Neuron (in vitro differentiated cells): ENCODE measurements around the gene OS9.
"Not testable (repeated sequence)": the region's sequence is repeated elsewhere in the genome, so short reads cannot be mapped to it uniquely, and the experiment has no call there.

ENCODE experiments used
- H2AFZ ChIP-seq: one replicate; pipeline ENCODE4 v1.6.1; 2013; ENCODE audit warnings: low read depth, mild to moderate bottlenecking, inconsistent platforms, low read length, moderate library complexity
- H3K27me3 ChIP-seq: one replicate; pipeline ENCODE4 v1.6.1; 2013; ENCODE audit warnings: low read length; ENCODE audit not compliant: insufficient read depth
- H3K36me3 ChIP-seq: one replicate; pipeline ENCODE4 v1.6.1; 2013; ENCODE audit warnings: low read length; ENCODE audit not compliant: insufficient read depth
- H3K4me1 ChIP-seq: one replicate; pipeline ENCODE4 v1.6.1; 2013; ENCODE audit warnings: low read length; ENCODE audit not compliant: insufficient read depth
- H3K4me3 ChIP-seq: 2 replicates; pipeline ENCODE4 v1.5.1; 2013; ENCODE audit warnings: mild to moderate bottlenecking, low read length, moderate library complexity
- H3K9me3 ChIP-seq: one replicate; pipeline ENCODE4 v1.6.1; 2013; ENCODE audit warnings: low read length

The OS9 gene, protein sequence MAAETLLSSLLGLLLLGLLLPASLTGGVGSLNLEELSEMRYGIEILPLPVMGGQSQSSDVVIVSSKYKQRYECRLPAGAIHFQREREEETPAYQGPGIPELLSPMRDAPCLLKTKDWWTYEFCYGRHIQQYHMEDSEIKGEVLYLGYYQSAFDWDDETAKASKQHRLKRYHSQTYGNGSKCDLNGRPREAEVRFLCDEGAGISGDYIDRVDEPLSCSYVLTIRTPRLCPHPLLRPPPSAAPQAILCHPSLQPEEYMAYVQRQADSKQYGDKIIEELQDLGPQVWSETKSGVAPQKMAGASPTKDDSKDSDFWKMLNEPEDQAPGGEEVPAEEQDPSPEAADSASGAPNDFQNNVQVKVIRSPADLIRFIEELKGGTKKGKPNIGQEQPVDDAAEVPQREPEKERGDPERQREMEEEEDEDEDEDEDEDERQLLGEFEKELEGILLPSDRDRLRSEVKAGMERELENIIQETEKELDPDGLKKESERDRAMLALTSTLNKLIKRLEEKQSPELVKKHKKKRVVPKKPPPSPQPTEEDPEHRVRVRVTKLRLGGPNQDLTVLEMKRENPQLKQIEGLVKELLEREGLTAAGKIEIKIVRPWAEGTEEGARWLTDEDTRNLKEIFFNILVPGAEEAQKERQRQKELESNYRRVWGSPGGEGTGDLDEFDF

DNA sequence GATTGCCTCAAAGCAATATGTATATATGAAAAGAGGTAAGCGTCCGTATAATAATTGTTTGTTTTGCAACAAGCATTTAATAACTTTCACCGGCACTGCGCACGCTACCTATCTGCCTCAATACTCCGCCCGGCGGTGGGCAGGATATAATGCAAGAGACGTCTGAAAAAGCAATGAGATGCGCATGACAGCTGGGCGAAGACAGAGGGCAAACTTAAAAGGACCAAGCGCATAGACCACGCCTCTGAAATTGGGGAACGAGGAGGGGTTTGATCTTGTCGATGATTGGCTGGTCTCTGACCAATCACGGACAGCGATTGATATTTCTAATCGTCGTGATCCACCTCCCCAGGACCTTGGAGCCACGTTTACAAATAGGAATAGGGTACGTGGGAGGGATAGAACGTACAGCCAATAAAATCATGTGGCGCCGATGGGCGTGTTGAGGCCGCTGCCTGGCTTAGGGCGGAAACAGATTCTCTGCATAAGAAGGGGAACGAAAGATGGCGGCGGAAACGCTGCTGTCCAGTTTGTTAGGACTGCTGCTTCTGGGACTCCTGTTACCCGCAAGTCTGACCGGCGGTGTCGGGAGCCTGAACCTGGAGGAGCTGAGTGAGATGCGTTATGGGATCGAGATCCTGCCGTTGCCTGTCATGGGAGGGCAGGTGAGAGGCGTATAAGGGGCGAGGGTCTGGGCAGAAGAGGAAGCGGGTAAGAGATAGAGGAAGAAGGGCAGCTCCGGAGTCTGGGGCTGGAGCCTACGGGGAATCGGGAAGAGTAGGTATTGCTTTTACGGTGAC is at the start of gene OS9:
OS9 (plus strand) TSS at position 474 of the 800 bp plus-strand sequence; CDS start at position 504, 30 bp downstream.
- peaks cover 31% of the 10 kb centered on the region for H3K36me3 ChIP-seq

DNA sequence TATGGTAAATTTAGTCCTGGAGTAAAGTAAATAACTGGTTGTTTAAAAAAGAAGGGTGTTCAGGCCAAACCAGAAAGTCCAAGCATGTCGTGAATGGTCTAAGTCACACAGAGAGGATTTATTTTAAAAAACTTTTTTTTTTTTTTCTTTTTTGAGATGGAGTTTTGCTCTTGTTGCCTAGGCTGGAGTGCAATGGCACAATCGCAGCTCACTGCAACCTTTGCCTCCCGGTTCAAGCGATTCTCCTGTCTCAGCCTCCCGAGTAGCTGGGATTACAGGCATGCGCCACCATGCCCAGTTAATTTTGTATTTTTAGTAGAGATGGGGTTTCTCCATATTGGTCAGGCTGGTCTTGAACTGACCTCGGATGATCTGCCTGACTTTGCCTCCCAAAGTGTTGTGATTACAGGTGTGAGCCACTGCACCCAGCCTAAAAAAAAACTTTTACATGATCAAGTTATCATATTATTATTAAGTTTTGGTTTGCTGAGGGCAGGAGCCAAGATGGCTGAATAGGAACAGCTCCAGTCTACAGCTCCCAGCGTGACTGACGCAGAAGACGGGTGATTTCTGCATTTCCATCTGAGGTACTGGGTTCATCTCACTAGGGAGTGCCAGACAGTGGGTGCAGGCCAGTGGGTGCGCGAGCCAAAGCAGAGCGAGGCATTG is 47.8 kb upstream of the OS9 start:
- not testable (repeated sequence) for H2AFZ ChIP-seq, H3K9me3 ChIP-seq, H3K4me3 ChIP-seq, H3K27me3 ChIP-seq, H3K4me1 ChIP-seq, H3K36me3 ChIP-seq

More for the DNA sequence above, at the start of gene OS9:
- Histone ChIP-seq H3K4me1 (peaks cover 6% of the 10 kb centered on the region), H3K9me3 (no peaks in the 10 kb centered on the region), H2AFZ (peak within 1 kb of the TSS; percentile 48), H3K27me3 (no peaks in the 10 kb centered on the region), H3K4me3 (peak within 1 kb of the TSS; percentile 56)

DNA sequence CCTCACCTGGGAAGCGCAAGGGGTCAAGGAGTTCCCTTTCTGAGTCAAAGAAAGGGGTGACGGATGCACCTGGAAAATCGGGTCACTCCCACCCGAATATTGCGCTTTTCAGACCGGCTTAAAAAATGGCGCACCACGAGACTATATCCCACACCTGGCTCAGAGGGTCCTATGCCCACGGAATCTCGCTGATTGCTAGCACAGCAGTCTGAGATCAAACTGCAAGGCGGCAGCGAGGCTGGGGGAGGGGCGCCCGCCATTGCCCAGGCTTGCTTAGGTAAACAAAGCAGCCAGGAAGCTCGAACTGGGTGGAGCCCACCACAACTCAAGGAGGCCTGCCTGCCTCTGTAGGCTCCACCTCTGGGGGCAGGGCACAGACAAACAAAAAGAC is 47.3 kb upstream of the OS9 start:
- not testable (repeated sequence) for H3K4me1 ChIP-seq, H3K4me3 ChIP-seq, H3K36me3 ChIP-seq, H3K9me3 ChIP-seq, H2AFZ ChIP-seq, H3K27me3 ChIP-seq

DNA sequence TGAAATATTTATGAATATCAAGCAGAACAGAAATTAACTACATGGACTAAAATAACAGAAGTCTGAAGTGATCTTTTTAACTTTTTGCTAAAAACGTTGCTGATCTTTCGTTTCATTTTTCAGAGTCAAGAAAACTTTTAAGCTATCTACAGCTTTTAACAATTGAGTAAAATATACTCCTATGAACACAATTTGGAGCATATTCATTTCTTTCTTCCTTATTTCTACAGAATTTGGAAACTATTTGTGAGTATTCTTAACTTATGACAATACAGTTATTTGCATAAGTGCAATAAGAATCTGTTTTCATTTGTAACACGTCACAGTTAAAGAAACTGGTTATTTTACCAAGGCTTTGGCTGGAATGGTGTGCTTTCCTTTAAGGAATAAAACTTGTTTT is 39.9 kb upstream of the OS9 start:
- Histone ChIP-seq H3K27me3 (peaks cover 3% of the 10 kb centered on the region), H3K4me3 (no peak overlapping the region), H3K9me3 (no peaks in the 10 kb centered on the region), H3K36me3 (no peaks in the 10 kb centered on the region), H3K4me1 (no peaks in the 10 kb centered on the region), H2AFZ (no peak overlapping the region)

DNA sequence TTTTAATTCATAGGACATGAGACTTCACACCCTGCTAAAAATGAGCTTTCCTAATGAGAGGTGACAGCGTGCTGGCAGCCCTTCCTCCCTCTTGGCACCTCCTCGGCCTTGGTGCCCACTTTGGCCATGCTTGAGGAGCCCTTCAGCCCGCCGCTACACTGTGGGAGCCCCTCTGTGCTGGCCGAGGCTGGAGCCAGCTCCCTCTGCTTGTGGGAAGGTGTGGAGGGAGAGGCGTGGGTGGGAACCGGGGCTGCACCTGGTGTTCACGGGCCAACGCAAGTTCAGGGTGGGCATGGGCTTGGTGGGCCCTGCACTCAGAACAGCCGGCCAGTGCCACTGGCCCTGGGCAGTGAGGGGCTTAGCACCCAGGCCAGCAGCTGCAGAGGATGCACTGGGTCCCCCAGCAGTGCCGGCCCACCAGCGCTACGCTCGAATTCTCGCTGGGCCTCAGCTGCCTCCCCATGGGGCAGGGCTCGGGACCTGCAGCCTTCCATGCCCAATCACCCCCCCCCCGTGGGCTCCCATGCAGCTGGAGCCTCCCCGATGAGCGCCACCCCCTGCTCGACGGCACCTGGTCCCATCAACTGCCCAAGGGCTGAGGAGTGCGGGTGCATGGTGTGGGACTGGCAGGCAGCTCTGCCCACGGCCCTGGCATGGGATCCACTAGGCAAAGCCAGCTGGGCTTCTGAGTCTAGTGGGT is 38.2 kb upstream of the OS9 start:
- no peaks in the 10 kb centered on the region for H3K4me1 ChIP-seq
- H3K9me3 ChIP-seq = no peaks in the 10 kb centered on the region
- peaks cover 3% of the 10 kb centered on the region for H3K27me3 ChIP-seq
- H3K4me3 ChIP-seq = no peak overlapping the region
- H2AFZ ChIP-seq = no peak overlapping the region
- H3K36me3 ChIP-seq = no peaks in the 10 kb centered on the region

DNA sequence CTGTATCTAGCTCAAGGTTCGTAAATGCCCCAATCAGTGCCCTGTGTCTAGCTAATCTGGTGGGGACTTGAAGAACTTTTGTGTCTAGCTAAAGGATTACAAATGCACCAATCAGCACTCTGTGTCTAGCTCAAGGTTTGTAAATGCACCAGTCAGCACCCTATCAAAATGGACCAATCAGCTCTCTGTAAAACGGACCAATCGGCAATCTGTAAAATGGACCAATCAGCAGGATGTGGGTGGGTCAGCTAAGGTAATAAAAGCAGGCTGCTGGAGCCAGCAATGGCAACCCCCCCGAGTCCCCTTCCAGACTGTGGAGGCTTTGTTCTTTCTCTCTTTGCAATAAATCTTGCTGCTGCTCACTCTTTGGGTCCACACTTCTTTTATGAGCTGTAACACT is 37.5 kb upstream of the OS9 start:
- H3K4me1 ChIP-seq, H3K9me3 ChIP-seq, H3K36me3 ChIP-seq: not testable (repeated sequence)

DNA sequence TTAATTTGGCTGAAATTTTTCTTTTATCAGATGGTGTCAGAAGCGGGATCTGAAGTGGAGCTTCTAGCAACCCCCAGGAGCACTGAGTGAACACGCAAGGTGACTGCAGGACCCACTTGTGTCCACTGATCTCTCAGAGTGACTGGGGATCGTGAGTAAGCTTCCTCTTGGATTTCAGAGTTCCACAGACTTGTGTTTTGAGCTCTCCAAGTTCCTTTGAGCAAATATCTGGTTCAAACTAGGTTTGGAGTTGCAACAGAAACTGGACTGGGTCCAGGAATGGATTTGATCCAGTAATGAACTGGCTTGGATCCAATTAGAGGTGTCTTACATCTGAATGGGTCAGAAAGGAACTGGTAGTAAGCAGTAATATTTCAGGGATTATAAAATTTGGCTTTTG is 36.2 kb upstream of the OS9 start:
- Histone ChIP-seq H3K36me3 (no peaks in the 10 kb centered on the region), H2AFZ (no peak overlapping the region), H3K4me3 (no peak overlapping the region), H3K4me1 (no peaks in the 10 kb centered on the region), H3K27me3 (peaks cover 3% of the 10 kb centered on the region), H3K9me3 (no peaks in the 10 kb centered on the region)

More for the DNA sequence above, 37.5 kb upstream of the OS9 start:
- not testable (repeated sequence) for H3K27me3 ChIP-seq, H3K4me3 ChIP-seq, H2AFZ ChIP-seq

DNA sequence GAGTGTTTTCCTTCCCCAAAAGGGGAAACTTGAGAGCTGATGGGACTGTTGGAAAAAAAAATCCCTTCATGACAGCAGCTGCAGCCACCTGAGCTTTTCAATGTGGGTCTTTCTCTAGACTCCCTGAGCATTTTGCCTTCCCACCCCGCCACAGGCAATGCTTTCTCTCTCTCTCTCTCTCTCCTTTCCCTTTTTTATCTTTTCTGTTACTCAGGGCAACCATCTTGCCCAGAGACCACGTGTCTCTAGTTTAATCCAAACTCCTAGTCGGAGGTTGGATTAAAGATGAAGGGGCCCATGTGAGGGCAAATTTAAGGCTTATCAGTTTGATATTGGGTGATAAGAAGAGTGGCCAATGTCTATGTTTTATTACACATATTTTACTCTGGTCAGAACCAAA is 35.0 kb upstream of the OS9 start:
- peaks cover 3% of the 10 kb centered on the region for H3K27me3 ChIP-seq
- no peaks in the 10 kb centered on the region for H3K36me3 ChIP-seq
- no peak overlapping the region for H2AFZ ChIP-seq
- no peaks in the 10 kb centered on the region for H3K4me1 ChIP-seq
- no peaks in the 10 kb centered on the region for H3K9me3 ChIP-seq
- no peak overlapping the region for H3K4me3 ChIP-seq

DNA sequence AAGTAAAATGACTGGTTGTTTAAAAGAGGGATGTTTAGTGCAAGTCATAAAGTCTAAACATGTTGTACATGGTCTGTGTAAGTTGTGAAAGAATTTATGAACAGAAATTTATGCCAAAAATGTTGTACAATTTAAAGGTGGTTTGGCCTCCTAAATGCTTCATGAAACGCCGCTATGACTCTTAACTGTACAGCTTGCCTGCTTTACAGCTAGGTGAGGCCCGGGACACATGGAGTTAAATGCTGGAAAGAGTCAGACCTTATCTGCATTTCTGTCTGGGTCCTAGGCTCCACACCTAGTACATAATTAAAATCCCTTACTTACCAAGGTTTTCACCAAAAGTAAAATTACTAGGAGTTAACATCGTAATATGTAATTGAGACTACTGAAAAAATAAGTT is 32.6 kb upstream of the OS9 start:
- H2AFZ ChIP-seq = no peak overlapping the region
- no peak overlapping the region for H3K4me3 ChIP-seq
- H3K27me3 ChIP-seq = peaks cover 3% of the 10 kb centered on the region
- no peaks in the 10 kb centered on the region for H3K4me1 ChIP-seq
- no peaks in the 10 kb centered on the region for H3K36me3 ChIP-seq
- H3K9me3 ChIP-seq = no peaks in the 10 kb centered on the region

DNA sequence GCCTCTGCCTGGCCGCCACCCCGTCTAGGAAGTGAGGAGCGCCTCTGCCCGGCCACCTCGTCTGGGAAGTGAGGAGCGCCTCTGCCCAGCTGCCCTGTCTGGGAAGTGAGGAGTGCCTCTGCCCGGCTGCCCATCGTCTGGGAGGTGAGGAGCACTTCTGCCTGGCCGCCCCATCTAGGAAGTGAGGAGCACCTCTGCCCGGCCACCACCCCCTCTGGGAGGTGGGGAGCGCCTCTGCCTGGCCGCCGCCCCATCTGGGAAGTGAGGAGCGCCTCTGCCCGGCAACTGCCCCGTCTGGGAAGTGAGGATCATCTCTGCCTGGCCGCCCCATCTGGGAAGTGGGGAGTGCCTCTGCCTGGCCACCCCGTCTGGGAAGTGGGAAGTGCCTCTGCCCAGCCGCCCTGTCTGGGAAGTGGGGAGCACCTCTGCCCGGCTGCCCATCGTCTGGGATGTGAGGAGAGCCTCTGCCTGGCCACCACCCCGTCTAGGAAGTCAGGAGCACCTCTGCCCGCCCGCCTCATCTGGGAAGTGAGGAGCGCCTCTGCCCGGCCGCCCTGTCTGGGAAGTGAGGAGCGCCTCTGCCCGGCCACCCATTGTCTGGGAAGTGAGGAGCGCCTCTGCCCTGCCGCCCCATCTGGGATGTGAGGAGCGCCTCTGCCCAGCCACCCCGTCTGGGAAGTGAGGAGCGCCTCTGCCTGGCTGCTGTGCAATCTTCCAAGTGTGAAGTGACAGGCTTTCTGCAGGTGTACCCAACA is 28.7 kb upstream of the OS9 start:
- H3K4me3 ChIP-seq, H3K9me3 ChIP-seq, H3K27me3 ChIP-seq, H3K4me1 ChIP-seq, H2AFZ ChIP-seq, H3K36me3 ChIP-seq: not testable (repeated sequence)

DNA sequence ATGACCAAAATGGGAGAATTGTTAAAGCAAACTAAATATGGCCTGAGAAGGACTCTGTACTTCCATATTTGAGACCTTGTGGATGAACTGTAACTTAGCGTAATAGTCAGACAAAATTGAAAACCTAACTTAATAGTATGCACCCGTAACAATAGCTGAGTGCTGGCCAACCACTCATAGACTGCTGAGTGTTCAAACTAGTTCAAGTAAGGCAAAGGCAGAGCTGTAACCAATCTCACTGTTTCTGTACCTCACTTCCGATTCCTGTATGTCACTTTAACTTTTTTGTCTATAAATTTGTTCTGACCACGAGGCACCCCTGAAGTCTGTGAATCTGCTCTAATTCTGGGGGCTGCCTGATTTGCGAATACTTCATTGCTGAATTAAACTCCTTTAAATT is 27.0 kb upstream of the OS9 start:
- no peaks in the 10 kb centered on the region for H3K9me3 ChIP-seq
- H2AFZ ChIP-seq = no peak overlapping the region
- no peaks in the 10 kb centered on the region for H3K36me3 ChIP-seq
- H3K4me1 ChIP-seq = no peaks in the 10 kb centered on the region
- no peak overlapping the region for H3K4me3 ChIP-seq
- H3K27me3 ChIP-seq = no peaks in the 10 kb centered on the region

DNA sequence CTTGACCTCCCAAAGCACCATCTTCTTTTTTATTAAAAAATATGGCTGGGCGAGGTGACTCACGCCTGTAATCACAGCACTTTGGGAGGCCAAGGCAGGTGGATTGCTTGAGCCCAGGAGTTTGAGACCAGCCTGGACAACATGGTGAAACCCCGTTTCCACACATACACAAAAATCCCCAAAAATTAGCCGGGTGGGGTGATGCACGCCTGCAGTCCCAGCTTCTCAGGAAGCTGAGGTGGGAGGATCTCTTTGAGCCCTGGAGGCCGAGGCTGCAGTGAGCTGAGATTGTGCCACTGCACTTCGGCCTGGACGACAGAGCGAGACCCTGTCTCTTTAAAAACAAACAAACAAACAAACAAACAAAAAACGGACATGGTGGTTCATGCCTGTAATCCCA is 24.2 kb upstream of the OS9 start:
- H3K4me3 ChIP-seq, H3K36me3 ChIP-seq, H3K4me1 ChIP-seq, H2AFZ ChIP-seq, H3K9me3 ChIP-seq, H3K27me3 ChIP-seq: not testable (repeated sequence)
